Activated B cell treated with CpG ODN at 0.5 μM for 24 hours (primary cell): ENCODE measurements around the gene MRPS17. TPM values are rescaled to one million over a fixed set of nuclear protein-coding genes. Genes with fewer than 3 reads are reported as not detected.

Experiments used
- ATAC-seq: fragments of 200-7000 bp; cut with Tn5 transposase; one replicate; pipeline ENCODE4 v1.10.0; 2021; ENCODE audit warnings: low read depth, mild to moderate bottlenecking, moderate library complexity
- CTCF ChIA-PET: fragments of 350-600 bp; sonication (Branson Sonifier 250); formaldehyde crosslinking; loops from one replicate; lab custom pipeline; 2021; ENCODE audit warnings: antibody characterized with exemption; lab: Charles Lee
- POLR2A ChIA-PET: fragments of 350-600 bp; sonication (Branson Sonifier 250); formaldehyde crosslinking; loops from one replicate; lab custom pipeline; 2021; ENCODE audit warnings: antibody characterized with exemption; lab: Charles Lee
- DNase-seq: peaks from one replicate; pipeline ENCODE4 v3.0.0; 2022
- H3K27ac Mint-ChIP-seq: one replicate; pipeline ENCODE4 v1.8.0; 2020; ENCODE audit warnings: mixed read lengths
- H3K27me3 Mint-ChIP-seq: one replicate; pipeline ENCODE4 v1.8.0; 2021; ENCODE audit warnings: mixed read lengths
- H3K36me3 Mint-ChIP-seq: one replicate; pipeline ENCODE4 v1.8.0; 2021; ENCODE audit warnings: low read depth, mixed read lengths
- H3K4me1 Mint-ChIP-seq: one replicate; pipeline ENCODE4 v1.8.0; 2021; ENCODE audit warnings: mixed read lengths
- H3K4me3 Mint-ChIP-seq: one replicate; pipeline ENCODE4 v1.8.0; 2020; ENCODE audit warnings: mild to moderate bottlenecking, mixed read lengths
- H3K9me3 Mint-ChIP-seq: one replicate; pipeline ENCODE4 v1.8.0; 2020; ENCODE audit warnings: mixed read lengths
- CTCF ChIP-seq: fragments of 200-600 bp; IDR thresholded peaks from one replicate; pipeline ENCODE4 v1.8.0; 2022; ENCODE audit warnings: antibody characterized with exemption, mild to moderate bottlenecking
- intact Hi-C: fragments of 100-400 bp; cut with micrococcal nuclease; formaldehyde crosslinking; loops from one replicate; pipeline ENCODE4 v1.15.1; 2024
- total RNA-seq: library from RNA; stranded (reverse); gene quantifications from 2 replicates; pipeline ENCODE4 v1.2.3, GENCODE V29; 2022

The MRPS17 gene
- total RNA-seq, 1 donor from 2014 or later = 16.9 TPM

- ChIA-PET CTCF (no interaction called here), POLR2A (no interaction called here)
- Mint-ChIP-seq H3K36me3 (peaks cover 24% of the 10 kb centered on the region), H3K9me3 (no peaks in the 10 kb centered on the region), H3K4me1 (peaks cover 19% of the 10 kb centered on the region), H3K27me3 (no peaks in the 10 kb centered on the region), H3K4me3 (no peak overlapping the region), H3K27ac (no peak overlapping the region)
- intact Hi-C loops = loop anchor here (5.0 kb wide), 1 partner anchor 82 kb away; the partner anchor contains the start of gene ZNF713
- TF ChIP-seq CTCF = no peak
- no peak for DNase-seq
- no peak for ATAC-seq
Observed at GRCh38 chr7:55969391-55969790, 17.7 kb downstream of the MRPS17 start.

- Mint-ChIP-seq H3K4me3 (no peak overlapping the region), H3K27ac (no peak overlapping the region), H3K9me3 (no peaks in the 10 kb centered on the region), H3K36me3 (peaks cover 24% of the 10 kb centered on the region), H3K27me3 (no peaks in the 10 kb centered on the region), H3K4me1 (peaks cover 15% of the 10 kb centered on the region)
- ChIA-PET POLR2A (no interaction called here), CTCF (no interaction called here)
- intact Hi-C loops = no loop called here
- ATAC-seq (no peak), DNase-seq (no peak)
- no peak for TF ChIP-seq CTCF
Observed at GRCh38 chr7:55970561-55970960, 18.9 kb downstream of the MRPS17 start.

DNA sequence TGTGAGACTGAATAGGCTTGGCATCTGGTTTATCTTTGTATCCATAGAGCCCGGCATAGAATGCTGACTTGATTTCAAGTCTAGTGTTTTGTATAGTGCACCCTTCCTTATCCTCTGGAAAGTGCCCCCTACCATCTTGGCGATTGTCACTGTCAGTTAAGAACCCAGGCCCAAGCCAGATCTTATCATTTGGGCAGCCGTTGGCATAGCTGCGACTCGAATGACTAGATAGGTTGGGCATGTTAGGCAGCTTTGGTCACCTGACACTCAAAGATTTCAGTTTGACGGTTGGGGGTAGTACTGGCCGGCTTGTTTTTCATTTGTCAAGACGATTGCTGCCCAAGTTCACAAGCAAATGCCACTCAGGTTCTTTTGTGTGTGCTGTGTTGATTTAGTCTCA lies 19.3 kb downstream of the MRPS17 start:
- Mint-ChIP-seq H3K4me1 (peaks cover 11% of the 10 kb centered on the region), H3K27ac (no peak overlapping the region), H3K36me3 (peaks cover 24% of the 10 kb centered on the region), H3K4me3 (no peak overlapping the region), H3K27me3 (no peaks in the 10 kb centered on the region), H3K9me3 (no peaks in the 10 kb centered on the region)
- POLR2A ChIA-PET = no interaction called here
- DNase-seq (no peak), ATAC-seq (no peak)
- TF ChIP-seq CTCF = no peak
- CTCF ChIA-PET = interaction anchor here (0.6 kb wide), 1 partner anchor 34 kb away, joined by 3 read pairs; no protein-coding TSS in a partner anchor
- intact Hi-C loops = no loop called here

DNA sequence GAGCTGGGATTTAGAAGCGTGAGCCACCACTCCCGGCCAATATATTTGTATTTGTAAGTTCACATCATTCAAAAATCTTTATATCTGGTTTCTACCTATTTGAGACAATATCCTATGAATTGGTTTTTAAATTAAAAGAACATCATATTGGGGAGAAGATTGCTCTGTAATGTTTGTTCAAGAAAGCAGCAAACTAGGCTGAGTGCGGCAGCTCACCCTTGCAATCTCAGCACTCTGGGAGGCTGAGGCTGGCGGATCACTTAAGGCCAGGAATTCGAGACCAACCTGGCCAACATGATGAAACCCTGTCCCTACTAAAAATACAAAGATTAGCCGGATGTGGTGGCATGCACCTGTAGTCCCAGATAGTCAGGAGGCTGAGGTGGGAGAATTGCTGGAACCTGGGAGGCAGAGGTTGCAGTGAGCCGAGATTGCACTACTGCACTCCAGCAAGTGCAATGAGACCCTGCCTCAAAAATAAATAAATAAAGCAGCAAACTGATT lies 22.1 kb downstream of the MRPS17 start:
- intact Hi-C loops = no loop called here
- ATAC-seq = no peak
- no peak for TF ChIP-seq CTCF
- Mint-ChIP-seq H3K36me3 (peaks cover 30% of the 10 kb centered on the region), H3K4me3 (no peak overlapping the region), H3K4me1 (peaks cover 12% of the 10 kb centered on the region), H3K27ac (no peak overlapping the region), H3K9me3 (no peaks in the 10 kb centered on the region), H3K27me3 (no peaks in the 10 kb centered on the region)
- POLR2A ChIA-PET = no interaction called here
- DNase-seq = no peak
- CTCF ChIA-PET = interaction anchor here (0.7 kb wide), 1 partner anchor 1204 kb away, joined by 4 read pairs; no protein-coding TSS in a partner anchor

- Mint-ChIP-seq H3K4me1 (peaks cover 5% of the 10 kb centered on the region), H3K4me3 (no peak overlapping the region), H3K27me3 (no peaks in the 10 kb centered on the region), H3K9me3 (no peaks in the 10 kb centered on the region), H3K36me3 (peaks cover 37% of the 10 kb centered on the region), H3K27ac (no peak overlapping the region)
- ChIA-PET POLR2A (no interaction called here), CTCF (interaction anchor here (1.0 kb wide), 1 partner anchor 12 kb away, joined by 3 read pairs; no protein-coding TSS in a partner anchor)
- DNase-seq = no peak
- no peak for TF ChIP-seq CTCF
- intact Hi-C loops = no loop called here
- no peak for ATAC-seq
Observed at GRCh38 chr7:55975988-55976633, 24.4 kb downstream of the MRPS17 start.
